HG03097 (cell line): ENCODE measurements around the gene HYCC2.
A peak's percentile ranks its signal among the peaks of the same experiment; 100 is the strongest.
"Not testable (repeated sequence)": the region's sequence is repeated elsewhere in the genome, so short reads cannot be mapped to it uniquely, and the experiment has no call there.

Source experiments
- ATAC-seq: cut with Tn5 transposase; IDR thresholded peaks from one replicate; pipeline ENCODE4 v1.9.1; 2021; ENCODE audit not compliant: unreplicated experiment, low FRiP score

HYCC2 gene

DNA sequence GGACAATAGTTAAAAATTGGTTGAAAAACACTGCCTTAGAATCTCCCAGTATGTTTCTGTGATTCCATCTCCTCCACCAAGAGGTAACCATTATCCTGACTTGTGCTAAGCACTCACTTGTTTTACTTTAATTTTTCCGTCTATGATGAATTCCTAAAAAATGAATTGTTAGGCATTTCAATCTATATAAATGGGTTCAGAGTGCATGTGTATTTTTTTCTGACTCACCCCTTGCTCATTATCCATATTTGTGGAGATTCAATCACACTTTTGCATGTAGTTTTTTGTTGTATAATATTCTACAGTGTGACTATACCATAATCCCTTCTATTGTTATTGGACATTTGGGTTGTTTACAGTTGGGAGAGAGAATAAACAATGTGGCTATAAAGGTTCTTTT, 1.6 kb upstream of the HYCC2 start:
- no peak for ATAC-seq

DNA sequence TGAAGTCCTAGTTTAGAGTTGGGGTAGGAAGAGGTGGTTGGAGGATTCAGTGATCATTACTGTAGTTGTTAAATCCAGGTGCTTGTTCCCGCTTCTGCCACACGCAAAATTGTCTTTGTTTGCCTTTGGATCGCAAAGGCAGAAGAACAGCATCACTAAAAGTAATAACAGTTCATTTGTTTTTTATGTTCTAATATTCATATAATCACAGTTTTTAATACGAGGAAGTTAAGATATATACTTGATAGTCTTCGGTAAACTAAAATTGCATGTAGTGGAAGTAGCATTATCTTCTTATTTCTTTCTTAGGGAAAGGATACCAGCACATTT, 695 bp upstream of the HYCC2 start:
- peak; percentile 3 for ATAC-seq

DNA sequence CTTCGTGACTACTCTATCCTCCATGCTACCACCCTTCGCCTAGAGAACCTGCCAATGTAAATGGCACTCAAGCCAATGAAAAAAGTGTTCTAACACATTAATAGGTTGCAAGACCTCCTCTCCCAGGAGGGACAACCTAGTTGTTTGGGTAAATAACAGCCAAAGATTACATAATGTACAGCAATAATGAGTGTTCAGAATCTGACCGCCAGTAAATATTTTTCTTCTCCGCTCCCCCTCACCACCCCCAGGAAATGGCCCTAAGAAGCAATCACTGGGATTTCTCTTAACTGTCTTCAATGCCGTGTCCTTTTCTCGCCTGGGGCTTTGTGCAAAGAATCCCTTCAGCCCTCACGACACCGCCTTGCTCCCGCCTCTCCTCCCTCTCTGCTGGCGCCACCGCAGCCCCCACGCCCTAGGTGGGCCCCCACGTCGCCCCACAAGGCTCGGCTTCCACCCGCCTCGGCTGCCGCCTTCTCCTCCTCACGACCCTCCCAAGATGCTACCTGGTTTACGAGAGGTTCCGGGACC, 458 bp downstream of the HYCC2 start:
- peak; percentile 19 for ATAC-seq

DNA sequence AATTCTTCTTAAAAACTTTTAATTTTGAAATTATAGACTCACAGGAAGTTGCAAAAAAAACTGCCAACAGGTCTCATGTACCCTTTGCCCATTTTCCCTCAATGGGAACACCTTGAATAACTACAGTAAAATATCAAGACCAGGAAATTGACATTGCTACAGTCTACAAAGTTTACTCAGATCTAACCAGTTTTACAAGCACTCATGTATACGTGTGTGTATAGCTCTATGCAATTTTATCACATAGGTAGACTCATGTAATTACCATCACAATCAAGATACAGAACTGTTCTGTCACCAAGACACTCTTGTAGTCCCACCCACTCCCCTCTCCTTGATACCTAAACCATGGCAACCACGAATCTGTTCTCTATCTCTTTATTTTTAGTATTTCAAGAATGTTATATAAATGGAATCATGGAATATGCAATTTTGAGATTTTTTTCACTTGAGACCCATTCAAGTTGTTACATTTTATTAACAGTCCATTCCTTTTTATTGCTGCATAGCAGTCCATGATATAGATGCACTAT, 6.6 kb downstream of the HYCC2 start:
- ATAC-seq = no peak

DNA sequence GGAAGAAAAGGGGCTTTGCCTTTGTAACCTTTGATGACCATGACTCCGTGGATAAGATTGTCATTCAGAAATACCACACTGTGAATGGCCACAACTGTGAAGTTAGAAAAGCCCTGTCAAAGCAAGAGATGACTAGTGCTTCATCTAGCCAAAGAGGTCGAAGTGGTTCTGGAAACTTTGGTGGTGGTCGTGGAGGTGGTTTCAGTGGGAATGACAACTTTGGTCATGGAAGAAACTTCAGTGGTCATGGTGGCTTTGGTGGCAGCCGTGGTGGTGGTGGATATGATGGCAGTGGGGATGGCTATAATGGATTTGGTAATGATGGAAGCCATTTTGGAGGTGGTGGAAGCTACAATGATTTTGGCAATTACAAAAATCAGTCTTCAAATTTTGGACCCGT, 8.0 kb downstream of the HYCC2 start:
- ATAC-seq = not testable (repeated sequence)

DNA sequence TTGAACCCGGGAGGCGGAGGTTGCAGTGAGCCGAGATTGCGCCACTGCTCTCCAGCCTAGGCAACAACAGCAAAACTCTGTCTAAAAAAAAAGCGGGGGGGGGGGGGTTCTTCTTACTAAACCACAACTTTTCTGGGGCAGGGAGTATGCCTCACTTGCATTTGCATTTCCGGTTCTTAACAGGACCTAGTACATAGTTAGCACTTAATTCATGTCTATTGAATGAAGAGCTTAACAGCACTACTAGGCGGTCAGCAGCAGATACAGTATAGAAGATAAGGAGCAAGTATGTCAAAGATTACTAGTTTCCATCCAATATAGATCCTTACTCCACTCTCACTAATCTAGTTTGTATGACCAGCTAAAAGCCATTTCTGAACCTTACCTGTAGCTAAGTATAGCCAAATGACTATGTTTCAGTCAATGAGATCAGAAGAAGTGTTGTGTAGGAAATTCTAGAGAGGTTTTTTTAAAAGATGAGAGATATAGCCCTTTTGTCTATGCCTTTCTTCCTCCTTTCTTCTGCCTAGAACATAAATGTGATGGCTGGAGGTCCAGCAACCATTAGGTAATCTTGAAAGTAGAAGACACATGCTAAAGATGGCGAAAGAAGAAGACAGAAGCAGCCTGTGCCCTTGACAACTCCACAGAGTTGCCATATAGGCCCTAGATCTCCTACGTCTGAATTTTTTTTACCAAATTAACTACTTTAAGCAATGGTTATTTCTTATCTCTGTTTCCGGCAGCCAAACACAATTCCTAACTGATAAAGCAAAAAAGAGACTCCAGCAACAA, 11.3 kb downstream of the HYCC2 start:
- no peak for ATAC-seq

DNA sequence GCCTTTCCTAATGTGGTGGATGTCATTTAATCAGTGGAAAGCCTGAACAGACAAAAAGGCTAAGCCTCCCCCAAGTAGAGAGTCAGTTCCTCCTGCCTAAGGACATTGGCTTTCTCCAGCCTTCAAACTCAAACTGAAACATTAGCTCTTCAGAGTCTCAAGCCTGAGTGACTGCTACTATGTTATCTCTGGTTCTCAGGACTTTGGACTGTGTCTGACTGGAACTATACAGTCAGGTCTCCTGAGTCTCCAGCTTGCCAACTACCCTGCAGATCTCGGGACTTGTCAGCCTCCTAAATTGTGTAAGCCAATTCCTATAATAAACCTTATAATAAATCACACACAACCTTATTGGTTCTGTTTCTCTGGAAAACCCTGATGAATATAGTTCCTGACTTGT, 12.6 kb downstream of the HYCC2 start:
- ATAC-seq = no peak

GRCh38 chr2:201057715-201058248, 13.7 kb downstream of the HYCC2 start:
- ATAC-seq = no peak

- no peak for ATAC-seq
Measured at GRCh38 chr2:201057087-201057521, 14.4 kb downstream of the HYCC2 start.

GRCh38 chr2:201049455-201049854, 22.0 kb downstream of the HYCC2 start:
- ATAC-seq = no peak

DNA sequence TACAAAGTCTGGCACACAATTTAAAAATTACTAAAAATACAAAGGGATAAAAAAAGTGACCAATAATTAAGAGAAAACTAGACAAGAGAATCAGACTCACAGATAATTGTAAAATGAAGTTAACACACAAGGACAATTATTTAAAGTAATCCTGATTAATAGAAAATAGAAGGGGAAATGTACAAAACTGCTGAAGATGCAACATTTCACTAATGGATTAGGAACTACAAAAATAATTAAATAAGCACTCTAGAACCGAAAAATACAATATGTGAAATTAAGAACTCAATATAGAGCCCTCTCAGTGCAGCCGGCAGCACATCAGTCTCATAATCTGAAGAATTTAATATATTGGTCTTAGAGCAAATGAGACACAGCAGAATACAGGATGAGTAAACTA, 24.6 kb downstream of the HYCC2 start:
- no peak for ATAC-seq

DNA sequence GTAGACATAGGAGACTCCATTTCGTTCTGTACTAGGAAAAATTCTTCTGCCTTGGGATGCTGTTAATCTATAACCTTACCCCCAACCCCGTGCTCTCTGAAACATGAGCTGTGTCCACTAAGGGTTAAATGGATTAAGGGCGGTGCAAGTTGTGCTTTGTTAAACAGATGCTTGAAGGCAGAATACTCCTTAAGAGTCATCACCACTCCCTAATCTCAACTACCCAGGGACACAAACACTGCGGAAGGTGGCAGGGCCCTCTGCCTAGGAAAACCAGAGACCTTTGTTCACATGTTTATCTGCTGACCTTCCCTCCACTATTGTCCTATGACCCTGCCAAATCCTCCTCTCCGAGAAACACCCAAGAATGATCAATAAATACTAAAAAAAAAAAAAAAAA, 28.4 kb downstream of the HYCC2 start:
- ATAC-seq = not testable (repeated sequence)

GRCh38 chr2:201042451-201042850, 29.0 kb downstream of the HYCC2 start:
- ATAC-seq = not testable (repeated sequence)

GRCh38 chr2:201040867-201041628, 30.4 kb downstream of the HYCC2 start:
- no peak for ATAC-seq

GRCh38 chr2:201038855-201039254, 32.6 kb downstream of the HYCC2 start:
- ATAC-seq = no peak

DNA sequence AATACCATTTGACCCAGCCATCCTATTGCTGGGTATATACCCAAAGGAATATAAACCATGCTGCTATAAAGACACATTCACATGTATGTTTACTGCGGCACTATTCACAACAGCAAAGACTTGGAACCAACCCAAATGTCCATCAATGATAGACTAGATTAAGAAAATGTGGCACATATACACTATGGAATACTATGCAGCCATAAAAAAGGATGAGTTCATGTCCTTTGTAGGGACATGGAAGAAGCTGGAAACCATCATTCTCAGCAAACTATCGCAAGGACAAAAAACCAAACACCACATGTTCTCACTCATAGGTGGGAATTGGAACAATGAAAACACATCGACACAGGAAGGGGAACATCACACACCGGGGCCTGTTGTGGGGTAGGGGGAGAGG, 33.1 kb downstream of the HYCC2 start:
- not testable (repeated sequence) for ATAC-seq

GRCh38 chr2:201034355-201034754, 37.1 kb downstream of the HYCC2 start:
- not testable (repeated sequence) for ATAC-seq

- no peak for ATAC-seq
Measured at GRCh38 chr2:201024518-201024917, 47.0 kb downstream of the HYCC2 start.

DNA sequence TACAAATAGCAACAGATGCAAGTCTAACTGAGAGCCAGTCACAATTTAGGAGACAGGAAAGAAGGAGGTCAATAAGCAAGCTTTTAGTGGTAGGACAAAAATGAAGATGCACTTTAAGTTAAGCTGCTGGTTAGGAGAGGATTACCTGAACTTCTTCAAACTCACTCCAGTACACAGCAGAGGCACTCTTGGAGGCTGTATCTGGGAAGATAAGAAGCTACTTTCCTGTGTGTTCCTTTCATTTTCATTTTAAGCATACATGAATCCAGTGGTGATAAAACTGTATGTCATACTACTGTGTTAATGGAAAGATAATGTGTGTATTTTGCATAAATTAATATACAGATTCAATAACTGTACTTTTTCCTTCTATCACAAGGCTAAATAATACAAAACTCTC, 49.6 kb downstream of the HYCC2 start:
- ATAC-seq = no peak
